Keratinocyte (primary cell): ENCODE measurements around the gene NPAS3. TPM values are rescaled to one million over a fixed set of nuclear protein-coding genes. Genes with fewer than 3 reads are reported as not detected.
A peak's percentile ranks its signal among the peaks of the same experiment; 100 is the strongest.

Experiments used
- DNase-seq: peaks from one replicate; pipeline ENCODE4 v3.0.0-alpha.2; 2011; ENCODE audit warnings: low read depth, missing footprints, low spot score
- FAIRE-seq: peaks from 2 replicates; lab custom pipeline; 2011; peaks lifted over from hg19 to GRCh38; lab: Jason Lieb, UNC
- H2AFZ ChIP-seq: 2 replicates; pipeline ENCODE4 v1.6.0; 2012; ENCODE audit warnings: low read length, control low read depth, inconsistent platforms; ENCODE audit not compliant: control insufficient read depth
- H3K27ac ChIP-seq: 2 replicates; pipeline ENCODE4 v1.5.1; 2011; ENCODE audit warnings: low read length; ENCODE audit not compliant: control insufficient read depth, insufficient read depth
- H3K27me3 ChIP-seq: 3 replicates; pipeline ENCODE4 v1.6.0; 2011; ENCODE audit warnings: low read length; ENCODE audit not compliant: control insufficient read depth, insufficient read depth; ENCODE audit errors: extremely low read depth
- H3K36me3 ChIP-seq, 2 experiments: 2 replicates in 1 of 2; 3 replicates in 1 of 2; pipeline ENCODE4 v1.5.1; 2011; ENCODE audit warnings: low read length in 2 of 2, mild to moderate bottlenecking in 1 of 2; ENCODE audit not compliant: control insufficient read depth in 2 of 2, insufficient read depth in 2 of 2; ENCODE audit errors: extremely low read depth in 1 of 2
- H3K4me1 ChIP-seq: 3 replicates; pipeline ENCODE4 v1.5.1; 2011; ENCODE audit warnings: low read length; ENCODE audit not compliant: control insufficient read depth, insufficient read depth; ENCODE audit errors: extremely low read depth
- H3K4me2 ChIP-seq: 3 replicates; pipeline ENCODE4 v1.6.0; 2011; ENCODE audit warnings: low read depth, low read length; ENCODE audit not compliant: control insufficient read depth, insufficient read depth; ENCODE audit errors: extremely low read depth
- H3K4me3 ChIP-seq, 3 experiments: fragments of 200-600 bp in 1 of 3; sonication (generic) in 1 of 3; 2 replicates in 2 of 3; 3 replicates in 1 of 3; pipeline ENCODE4 v1.5.1; 2011 to 2016; ENCODE audit warnings: low read length in 3 of 3, mild to moderate bottlenecking in 3 of 3, control low read depth in 2 of 3, inconsistent platforms in 1 of 3, low read depth in 1 of 3, mixed read lengths in 1 of 3, mixed run types in 1 of 3, moderate library complexity in 1 of 3; ENCODE audit not compliant: control insufficient read depth in 2 of 3, insufficient read depth in 2 of 3; ENCODE audit errors: extremely low read depth in 1 of 3
- H3K79me2 ChIP-seq: 2 replicates; pipeline ENCODE4 v1.6.0; 2012; ENCODE audit warnings: low read length; ENCODE audit not compliant: control insufficient read depth, insufficient read depth
- H3K9ac ChIP-seq: 3 replicates; pipeline ENCODE4 v1.6.0; 2011; ENCODE audit warnings: low read length; ENCODE audit not compliant: control insufficient read depth, insufficient read depth; ENCODE audit errors: extremely low read depth
- H3K9me1 ChIP-seq: 3 replicates; pipeline ENCODE4 v1.6.0; 2011; ENCODE audit warnings: low read length; ENCODE audit not compliant: control insufficient read depth, insufficient read depth; ENCODE audit errors: extremely low read depth
- H3K9me3 ChIP-seq: 2 replicates; pipeline ENCODE4 v1.5.1; 2012; ENCODE audit warnings: low read depth, low read length; ENCODE audit not compliant: control insufficient read depth
- H4K20me1 ChIP-seq: 3 replicates; pipeline ENCODE4 v1.6.0; 2011; ENCODE audit warnings: low read length; ENCODE audit not compliant: control insufficient read depth, insufficient read depth; ENCODE audit errors: extremely low read depth
- EZH2 ChIP-seq: IDR thresholded peaks from one replicate; pipeline ENCODE4 v1.6.1; 2012; ENCODE audit warnings: inconsistent platforms, mild to moderate bottlenecking, low read length, moderate library complexity
- dilution Hi-C: fragments of 300-500 bp; cut with MboI; formaldehyde crosslinking; loops from one replicate; pipeline ENCODE4 v1.7.0; 2020; ENCODE audit warnings: low sequenced_read_pairs; ENCODE audit not compliant: extremely low pct_ligation_motif_present
- polyA plus RNA-seq, 5 experiments: library from polyadenylated mRNA; depleted of rRNA in 3 of 5; stranded (reverse) in 3 of 5; stranded (forward) in 1 of 5; unstranded in 1 of 5; fragments of >200 nt; gene quantifications; 1 replicate in 1 of 5; 2 replicates in 3 of 5; 3 replicates in 1 of 5; pipeline versions ENCODE4 v1.2.1 to v1.2.3, GENCODE V29; 2011 to 2012; ENCODE audit warnings: missing spikeins in 2 of 5, low read depth in 1 of 5, low replicate concordance in 1 of 5
- TF ChIP-seq, protein P1 (sequence below), 3 experiments: IDR thresholded peaks in 1 of 3; conservative IDR thresholded peaks in 1 of 3; optimal IDR thresholded peaks in 1 of 3; 2 replicates in 2 of 3; 3 replicates in 1 of 3; pipeline versions ENCODE3 to v1.5.1; 2011; ENCODE audit warnings: low read length in 3 of 3, mild to moderate bottlenecking in 3 of 3, moderate library complexity in 2 of 3, control low read depth in 1 of 3, inconsistent platforms in 1 of 3; ENCODE audit not compliant: insufficient read depth in 2 of 3; ENCODE audit errors: extremely low read depth in 1 of 3

NPAS3 gene
- polyA plus RNA-seq, 1 donor (not counting 4 experiments of a cell fraction or from before 2014, with no cell fraction given) = 0.07 TPM

DNA sequence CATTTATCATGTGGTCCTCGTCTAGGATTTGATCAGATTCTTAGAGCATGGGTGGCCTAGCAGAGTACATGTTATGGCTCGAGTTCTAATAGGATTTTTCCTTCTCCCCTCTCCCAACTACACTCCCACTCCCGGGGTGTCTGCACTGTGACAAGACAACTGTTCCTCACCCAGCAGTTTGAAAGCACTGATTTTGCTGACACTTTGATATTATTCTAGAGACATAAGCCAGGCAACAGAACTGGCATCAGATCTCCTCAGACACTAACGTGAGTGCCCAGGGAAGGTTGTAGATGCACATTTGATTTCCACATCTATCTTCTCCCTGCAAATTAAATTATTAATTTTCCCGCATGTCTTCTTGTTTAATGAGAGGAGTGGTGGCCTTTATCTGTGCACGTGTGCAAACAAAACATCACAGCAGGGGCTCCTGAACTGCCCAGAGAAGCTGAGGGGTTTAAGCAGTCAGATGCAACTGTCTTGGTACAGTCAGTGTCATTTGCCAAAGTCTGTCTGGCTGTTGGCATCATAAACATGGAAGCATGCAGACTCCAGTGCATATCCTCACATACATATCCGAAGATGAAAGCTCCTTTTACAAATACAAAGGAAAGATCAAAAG lies 491.8 kb downstream of the NPAS3 start:
- no peaks in the 10 kb centered on the region for H3K79me2 ChIP-seq

GRCh38 chr14:33432407-33433023 lies 493.8 kb downstream of the NPAS3 start:
- H2AFZ ChIP-seq = no peak overlapping the region
- no peaks in the 10 kb centered on the region for H3K36me3 ChIP-seq
- peaks cover 3% of the 10 kb centered on the region for H3K27me3 ChIP-seq
- TF ChIP-seq, protein P1, sequence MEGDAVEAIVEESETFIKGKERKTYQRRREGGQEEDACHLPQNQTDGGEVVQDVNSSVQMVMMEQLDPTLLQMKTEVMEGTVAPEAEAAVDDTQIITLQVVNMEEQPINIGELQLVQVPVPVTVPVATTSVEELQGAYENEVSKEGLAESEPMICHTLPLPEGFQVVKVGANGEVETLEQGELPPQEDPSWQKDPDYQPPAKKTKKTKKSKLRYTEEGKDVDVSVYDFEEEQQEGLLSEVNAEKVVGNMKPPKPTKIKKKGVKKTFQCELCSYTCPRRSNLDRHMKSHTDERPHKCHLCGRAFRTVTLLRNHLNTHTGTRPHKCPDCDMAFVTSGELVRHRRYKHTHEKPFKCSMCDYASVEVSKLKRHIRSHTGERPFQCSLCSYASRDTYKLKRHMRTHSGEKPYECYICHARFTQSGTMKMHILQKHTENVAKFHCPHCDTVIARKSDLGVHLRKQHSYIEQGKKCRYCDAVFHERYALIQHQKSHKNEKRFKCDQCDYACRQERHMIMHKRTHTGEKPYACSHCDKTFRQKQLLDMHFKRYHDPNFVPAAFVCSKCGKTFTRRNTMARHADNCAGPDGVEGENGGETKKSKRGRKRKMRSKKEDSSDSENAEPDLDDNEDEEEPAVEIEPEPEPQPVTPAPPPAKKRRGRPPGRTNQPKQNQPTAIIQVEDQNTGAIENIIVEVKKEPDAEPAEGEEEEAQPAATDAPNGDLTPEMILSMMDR (optimal IDR thresholded peaks at IDR 0.05 in 1 of 3, IDR thresholded peaks at IDR 0.05 in 1 of 3, conservative IDR thresholded peaks at IDR 0.05 in 1 of 3; ENCODE audit: extremely low read depth in 1 of 3, insufficient read depth in 2 of 3, low read length in 3 of 3) = peak; percentile 33 to 53 (median 39)
- TF ChIP-seq EZH2 = no peak
- DNase-seq = no peak
- H3K9ac ChIP-seq = no peak overlapping the region
- H4K20me1 ChIP-seq = no peaks in the 10 kb centered on the region
- H3K9me1 ChIP-seq = no peaks in the 10 kb centered on the region
- peaks cover 4% of the 10 kb centered on the region for H3K4me1 ChIP-seq
- H3K27ac ChIP-seq = no peak overlapping the region
- dilution Hi-C loops = no loop called here
- no peak overlapping the region for H3K4me3 ChIP-seq
- H3K4me2 ChIP-seq = no peak overlapping the region
- H3K79me2 ChIP-seq = no peaks in the 10 kb centered on the region
- no peaks in the 10 kb centered on the region for H3K9me3 ChIP-seq
- no peak for FAIRE-seq

More for the DNA sequence above, 491.8 kb downstream of the NPAS3 start:
- peaks cover 3% of the 10 kb centered on the region for H3K27me3 ChIP-seq
- no peaks in the 10 kb centered on the region for H3K9me3 ChIP-seq
- DNase-seq (no peak), FAIRE-seq (no peak)
- TF ChIP-seq, protein P1 (optimal IDR thresholded peaks at IDR 0.05 in 1 of 3, IDR thresholded peaks at IDR 0.05 in 1 of 3, conservative IDR thresholded peaks at IDR 0.05 in 1 of 3; ENCODE audit: extremely low read depth in 1 of 3, insufficient read depth in 2 of 3, low read length in 3 of 3) = no peak
- no peak for TF ChIP-seq EZH2
- H3K9ac ChIP-seq = no peak overlapping the region
- H3K27ac ChIP-seq = no peak overlapping the region
- dilution Hi-C loops = no loop called here
- H3K4me3 ChIP-seq = no peak overlapping the region
- H4K20me1 ChIP-seq = no peaks in the 10 kb centered on the region
- H3K9me1 ChIP-seq = no peaks in the 10 kb centered on the region
- no peak overlapping the region for H3K4me2 ChIP-seq
- H2AFZ ChIP-seq = no peak overlapping the region
- no peaks in the 10 kb centered on the region for H3K36me3 ChIP-seq
- peaks cover under 1% of the 10 kb centered on the region for H3K4me1 ChIP-seq
